ENCODE data around the gene GLIS1. TPM values are rescaled to one million over a fixed set of nuclear protein-coding genes. Genes with fewer than 3 reads are reported as not detected.

GLIS1 gene
- total RNA-seq, 1 donor from 2014 or later, result 1.6 TPM

DNA sequence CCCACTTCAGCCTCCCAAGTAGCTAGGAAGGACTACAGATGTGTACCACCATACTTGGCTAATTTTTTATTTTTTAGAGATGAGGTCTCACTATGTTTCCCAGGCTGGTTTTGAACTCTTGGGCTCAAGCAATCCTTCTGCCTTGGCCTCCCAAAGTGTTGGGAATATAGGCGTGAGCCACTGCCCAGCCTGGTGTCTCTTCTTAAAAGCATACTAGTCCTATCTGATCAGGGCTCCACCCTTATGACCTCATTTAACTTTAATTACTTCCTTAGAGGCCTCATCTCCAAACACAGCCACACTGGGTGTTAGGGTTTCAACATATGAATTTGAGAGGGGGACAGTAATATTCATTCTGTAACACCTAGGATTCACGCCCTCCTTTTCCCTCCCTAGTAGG, 130.9 kb downstream of the GLIS1 start:
- TF ChIP-seq, protein P1, sequence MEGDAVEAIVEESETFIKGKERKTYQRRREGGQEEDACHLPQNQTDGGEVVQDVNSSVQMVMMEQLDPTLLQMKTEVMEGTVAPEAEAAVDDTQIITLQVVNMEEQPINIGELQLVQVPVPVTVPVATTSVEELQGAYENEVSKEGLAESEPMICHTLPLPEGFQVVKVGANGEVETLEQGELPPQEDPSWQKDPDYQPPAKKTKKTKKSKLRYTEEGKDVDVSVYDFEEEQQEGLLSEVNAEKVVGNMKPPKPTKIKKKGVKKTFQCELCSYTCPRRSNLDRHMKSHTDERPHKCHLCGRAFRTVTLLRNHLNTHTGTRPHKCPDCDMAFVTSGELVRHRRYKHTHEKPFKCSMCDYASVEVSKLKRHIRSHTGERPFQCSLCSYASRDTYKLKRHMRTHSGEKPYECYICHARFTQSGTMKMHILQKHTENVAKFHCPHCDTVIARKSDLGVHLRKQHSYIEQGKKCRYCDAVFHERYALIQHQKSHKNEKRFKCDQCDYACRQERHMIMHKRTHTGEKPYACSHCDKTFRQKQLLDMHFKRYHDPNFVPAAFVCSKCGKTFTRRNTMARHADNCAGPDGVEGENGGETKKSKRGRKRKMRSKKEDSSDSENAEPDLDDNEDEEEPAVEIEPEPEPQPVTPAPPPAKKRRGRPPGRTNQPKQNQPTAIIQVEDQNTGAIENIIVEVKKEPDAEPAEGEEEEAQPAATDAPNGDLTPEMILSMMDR (IDR thresholded peaks at IDR 0.05; ENCODE audit: unreplicated experiment), result no peak
- Mint-ChIP-seq H3K27me3 (ENCODE audit: low read depth) (no peaks in the 10 kb centered on the region), H3K4me1 (peaks cover 4% of the 10 kb centered on the region), H3K4me3 (no peak overlapping the region), H3K27ac (no peak overlapping the region), H3K9me3 (peaks cover 23% of the 10 kb centered on the region), H3K36me3 (no peaks in the 10 kb centered on the region)
- no peak for DNase-seq (ENCODE audit: low spot score in 2 of 2, unreplicated experiment in 2 of 2)

DNA sequence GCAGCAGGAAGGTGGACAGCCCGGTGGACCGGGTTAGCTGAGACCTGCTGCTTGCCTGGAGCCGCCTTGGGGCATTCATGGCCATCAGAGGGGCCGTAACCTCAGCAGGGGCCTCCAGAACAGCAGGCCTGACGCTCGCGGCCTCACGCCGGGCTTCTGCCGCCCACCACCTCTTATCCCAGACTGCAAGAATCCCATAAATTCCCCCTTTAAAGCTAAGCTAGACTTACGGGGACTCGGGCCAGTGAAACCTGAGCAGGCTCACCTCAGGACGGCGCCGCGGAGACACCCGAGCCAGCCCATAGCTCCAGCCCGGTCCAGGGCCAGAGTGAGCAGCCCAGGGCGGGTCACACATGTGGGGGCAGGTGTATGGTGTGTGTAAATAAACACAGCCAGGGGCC, 132.3 kb downstream of the GLIS1 start:
- Mint-ChIP-seq H3K27ac (peak overlapping the region; percentile 6), H3K4me1 (peaks cover 4% of the 10 kb centered on the region), H3K36me3 (no peaks in the 10 kb centered on the region), H3K4me3 (no peak overlapping the region), H3K9me3 (peaks cover 18% of the 10 kb centered on the region), H3K27me3 (ENCODE audit: low read depth) (no peaks in the 10 kb centered on the region)
- peak in 1 of 2 experiments; percentile 16 for DNase-seq (ENCODE audit: low spot score in 2 of 2, unreplicated experiment in 2 of 2)
- TF ChIP-seq, protein P1 (IDR thresholded peaks at IDR 0.05; ENCODE audit: unreplicated experiment), result no peak

DNA sequence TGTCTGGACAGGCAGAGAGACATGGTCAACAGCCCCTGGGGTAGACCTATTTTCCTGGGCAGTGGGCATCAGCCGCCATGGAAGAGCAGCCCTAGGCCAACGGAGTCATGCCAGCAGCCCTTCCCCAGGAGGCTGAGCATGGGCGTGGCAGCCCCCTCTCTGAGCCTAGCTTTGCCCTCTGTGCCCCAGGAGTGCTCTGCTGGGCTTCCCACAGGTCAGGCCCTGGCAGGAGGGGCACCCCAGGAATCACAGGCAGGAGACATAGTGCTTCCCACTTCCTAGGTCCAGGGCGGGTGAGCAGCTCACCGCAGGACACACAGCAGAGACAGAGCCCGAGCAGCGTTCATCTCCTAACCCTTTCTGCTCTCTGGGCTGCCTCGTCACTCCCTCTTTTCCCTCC, 132.8 kb downstream of the GLIS1 start:
- TF ChIP-seq, protein P1 (IDR thresholded peaks at IDR 0.05; ENCODE audit: unreplicated experiment), result no peak
- peaks cover 4% of the 10 kb centered on the region for H3K4me1 Mint-ChIP-seq
- H3K9me3 Mint-ChIP-seq, result peaks cover 14% of the 10 kb centered on the region
- peaks cover under 1% of the 10 kb centered on the region for H3K27me3 Mint-ChIP-seq (ENCODE audit: low read depth)
- no peaks in the 10 kb centered on the region for H3K36me3 Mint-ChIP-seq
- H3K4me3 Mint-ChIP-seq, result no peak overlapping the region
- no peak overlapping the region for H3K27ac Mint-ChIP-seq
- DNase-seq (ENCODE audit: low spot score in 2 of 2, unreplicated experiment in 2 of 2), result peak in 1 of 2 experiments; percentile 3

DNA sequence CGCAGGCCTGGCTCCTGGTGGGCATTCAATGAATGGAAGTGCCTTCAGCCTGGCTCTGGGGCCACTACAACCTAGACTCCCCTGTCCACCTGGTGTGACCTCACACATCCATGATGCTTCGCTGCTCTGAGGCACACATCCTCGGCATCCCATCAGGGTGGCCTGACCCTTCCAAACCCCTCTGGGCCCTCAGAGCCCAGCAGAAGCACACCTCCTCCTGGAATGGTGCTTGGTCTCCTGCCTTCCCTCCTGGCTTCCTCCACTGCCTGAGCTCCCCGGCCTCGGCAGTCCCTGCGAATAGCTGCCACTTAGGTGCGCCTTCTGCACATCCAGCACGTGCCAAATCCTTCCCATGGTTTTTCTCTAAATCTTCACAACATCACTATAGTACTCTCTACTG, 133.8 kb downstream of the GLIS1 start:
- H3K27me3 Mint-ChIP-seq (ENCODE audit: low read depth), result peaks cover 4% of the 10 kb centered on the region
- H3K27ac Mint-ChIP-seq, result no peak overlapping the region
- peak in 1 of 2 experiments; percentile 10 for DNase-seq (ENCODE audit: low spot score in 2 of 2, unreplicated experiment in 2 of 2)
- TF ChIP-seq, protein P1 (IDR thresholded peaks at IDR 0.05; ENCODE audit: unreplicated experiment), result no peak
- H3K36me3 Mint-ChIP-seq, result no peaks in the 10 kb centered on the region
- H3K4me1 Mint-ChIP-seq, result peaks cover 4% of the 10 kb centered on the region
- H3K4me3 Mint-ChIP-seq, result no peak overlapping the region
- peaks cover 5% of the 10 kb centered on the region for H3K9me3 Mint-ChIP-seq

DNA sequence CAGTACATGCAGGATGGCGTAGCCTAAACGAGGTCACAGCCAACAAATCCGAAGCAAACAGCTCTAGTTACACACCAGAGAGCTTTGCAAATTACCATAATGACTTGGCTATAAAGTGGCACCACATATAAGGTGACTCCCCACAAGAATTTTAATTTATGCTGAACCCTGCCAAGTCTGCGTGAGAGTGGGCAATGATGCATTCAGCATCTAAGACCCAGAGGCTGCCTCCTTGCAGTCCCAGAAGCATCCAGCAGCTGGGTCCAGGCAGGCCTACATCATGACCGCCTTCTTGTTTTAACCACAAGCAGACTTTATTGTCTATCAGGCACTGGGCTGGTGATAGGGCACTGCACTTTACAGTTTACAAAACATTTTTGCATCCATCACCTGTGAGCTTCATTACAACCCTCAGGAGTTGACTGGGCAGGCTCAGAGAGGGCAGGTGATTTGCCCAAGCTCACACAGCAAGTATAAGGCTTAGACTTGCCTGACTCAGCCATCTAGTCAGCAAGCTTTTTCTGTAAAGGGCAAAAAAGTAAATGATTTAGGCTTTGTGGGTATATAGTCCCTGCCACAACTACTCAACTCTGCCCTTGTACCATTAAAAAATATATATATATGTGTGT, 134.6 kb downstream of the GLIS1 start:
- Mint-ChIP-seq H3K27me3 (ENCODE audit: low read depth) (peaks cover 4% of the 10 kb centered on the region), H3K4me3 (no peak overlapping the region), H3K36me3 (no peaks in the 10 kb centered on the region), H3K9me3 (peaks cover under 1% of the 10 kb centered on the region), H3K27ac (no peak overlapping the region), H3K4me1 (peaks cover 4% of the 10 kb centered on the region)
- DNase-seq (ENCODE audit: low spot score in 2 of 2, unreplicated experiment in 2 of 2), result peak in 1 of 2 experiments; percentile 1
- TF ChIP-seq, protein P1 (IDR thresholded peaks at IDR 0.05; ENCODE audit: unreplicated experiment), result no peak

Measured in mesothelial cell of epicardium (in vitro differentiated cells).